ENCODE measurements around the gene ASTN2. TPM values are rescaled to one million over a fixed set of nuclear protein-coding genes. Genes with fewer than 3 reads are reported as not detected.

ASTN2 gene
- total RNA-seq, 1 donor: 5.6 TPM

DNA sequence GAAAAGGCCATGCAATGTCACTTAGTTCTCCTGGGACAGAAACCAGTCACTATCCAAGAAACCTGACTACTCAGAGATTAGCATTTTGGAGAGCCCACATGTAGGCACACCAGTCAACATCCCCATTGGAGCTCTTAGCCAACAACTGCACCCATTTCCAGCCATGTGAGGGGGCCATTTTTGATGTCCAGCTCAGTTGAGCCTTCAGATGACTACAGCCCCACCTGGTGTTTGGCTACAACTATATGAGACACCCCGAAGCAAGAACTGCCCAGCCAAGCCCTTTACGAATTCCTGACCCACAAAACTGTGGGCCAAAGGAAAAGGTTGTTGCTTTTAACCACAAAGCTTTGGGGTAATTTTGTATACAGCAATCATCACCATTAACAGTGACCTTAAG is 300.1 kb downstream of the ASTN2 start:
- no peak for DNase-seq (ENCODE audit: low read depth)
- TF ChIP-seq, protein P1, sequence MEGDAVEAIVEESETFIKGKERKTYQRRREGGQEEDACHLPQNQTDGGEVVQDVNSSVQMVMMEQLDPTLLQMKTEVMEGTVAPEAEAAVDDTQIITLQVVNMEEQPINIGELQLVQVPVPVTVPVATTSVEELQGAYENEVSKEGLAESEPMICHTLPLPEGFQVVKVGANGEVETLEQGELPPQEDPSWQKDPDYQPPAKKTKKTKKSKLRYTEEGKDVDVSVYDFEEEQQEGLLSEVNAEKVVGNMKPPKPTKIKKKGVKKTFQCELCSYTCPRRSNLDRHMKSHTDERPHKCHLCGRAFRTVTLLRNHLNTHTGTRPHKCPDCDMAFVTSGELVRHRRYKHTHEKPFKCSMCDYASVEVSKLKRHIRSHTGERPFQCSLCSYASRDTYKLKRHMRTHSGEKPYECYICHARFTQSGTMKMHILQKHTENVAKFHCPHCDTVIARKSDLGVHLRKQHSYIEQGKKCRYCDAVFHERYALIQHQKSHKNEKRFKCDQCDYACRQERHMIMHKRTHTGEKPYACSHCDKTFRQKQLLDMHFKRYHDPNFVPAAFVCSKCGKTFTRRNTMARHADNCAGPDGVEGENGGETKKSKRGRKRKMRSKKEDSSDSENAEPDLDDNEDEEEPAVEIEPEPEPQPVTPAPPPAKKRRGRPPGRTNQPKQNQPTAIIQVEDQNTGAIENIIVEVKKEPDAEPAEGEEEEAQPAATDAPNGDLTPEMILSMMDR (IDR thresholded peaks at IDR 0.05; ENCODE audit: insufficient read depth, low read length): no peak

DNA sequence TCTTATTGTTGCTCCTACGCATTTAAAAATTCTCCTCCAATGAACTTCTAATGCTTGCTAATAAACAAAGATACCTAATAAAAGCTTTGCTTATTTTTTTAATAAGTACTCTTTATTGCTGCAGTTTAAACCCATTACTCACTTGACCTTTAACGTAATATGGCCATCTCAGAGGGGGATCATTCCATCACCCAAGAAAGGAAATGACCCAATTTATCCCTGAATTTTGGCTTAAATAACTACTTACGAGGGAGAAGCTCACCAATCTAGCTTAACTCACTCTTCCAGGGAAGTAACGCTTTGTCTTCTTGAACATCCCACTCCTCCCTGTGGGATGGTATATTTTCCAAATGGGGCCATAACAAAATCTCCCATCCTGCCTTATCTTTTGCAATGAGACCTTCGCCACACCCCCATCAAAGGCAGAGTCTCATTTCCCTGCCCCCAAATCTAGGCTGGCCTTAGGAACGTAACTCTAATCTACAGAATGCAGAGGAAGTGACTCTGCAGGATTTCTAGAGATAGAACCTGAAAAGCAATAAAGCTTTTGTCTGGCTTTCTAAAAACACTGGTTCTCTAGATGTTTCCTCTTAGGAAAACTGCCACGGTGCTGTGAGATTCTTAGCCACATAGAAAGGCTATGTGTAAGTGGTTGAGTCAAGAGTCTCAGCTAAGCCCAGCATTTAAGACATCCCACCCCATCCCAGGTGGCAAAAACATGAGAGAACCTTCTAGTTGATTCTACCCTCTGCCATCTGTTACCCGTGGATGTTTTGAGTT is 310.0 kb downstream of the ASTN2 start:
- no peak for DNase-seq (ENCODE audit: low read depth)
- TF ChIP-seq, protein P1 (IDR thresholded peaks at IDR 0.05; ENCODE audit: insufficient read depth, low read length): no peak
- no peak overlapping the region for H3K4me3 ChIP-seq (ENCODE audit: low read depth, low read length)

More for the DNA sequence above, 300.1 kb downstream of the ASTN2 start:
- H3K4me3 ChIP-seq (ENCODE audit: low read depth, low read length): no peak overlapping the region

DNA sequence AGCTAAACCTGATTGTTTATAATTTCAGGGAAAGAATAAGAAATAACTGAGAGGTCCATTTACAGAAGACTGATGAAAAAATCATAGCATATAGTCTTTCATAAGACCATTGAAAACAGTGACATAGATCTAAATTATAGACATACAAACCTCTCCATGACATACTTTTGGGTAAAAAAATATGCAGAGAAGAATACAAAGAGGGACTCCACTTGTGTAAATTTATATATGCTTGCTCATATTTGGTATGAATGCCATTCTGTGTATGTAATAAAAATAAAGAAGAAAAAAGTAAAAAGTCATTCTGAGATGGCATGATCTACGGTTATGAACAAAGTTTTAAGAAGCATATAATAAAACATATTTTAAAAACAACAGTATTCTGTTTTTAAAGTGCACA is 310.7 kb downstream of the ASTN2 start:
- TF ChIP-seq, protein P1 (IDR thresholded peaks at IDR 0.05; ENCODE audit: insufficient read depth, low read length): no peak
- H3K4me3 ChIP-seq (ENCODE audit: low read depth, low read length): no peak overlapping the region
- no peak for DNase-seq (ENCODE audit: low read depth)

DNA sequence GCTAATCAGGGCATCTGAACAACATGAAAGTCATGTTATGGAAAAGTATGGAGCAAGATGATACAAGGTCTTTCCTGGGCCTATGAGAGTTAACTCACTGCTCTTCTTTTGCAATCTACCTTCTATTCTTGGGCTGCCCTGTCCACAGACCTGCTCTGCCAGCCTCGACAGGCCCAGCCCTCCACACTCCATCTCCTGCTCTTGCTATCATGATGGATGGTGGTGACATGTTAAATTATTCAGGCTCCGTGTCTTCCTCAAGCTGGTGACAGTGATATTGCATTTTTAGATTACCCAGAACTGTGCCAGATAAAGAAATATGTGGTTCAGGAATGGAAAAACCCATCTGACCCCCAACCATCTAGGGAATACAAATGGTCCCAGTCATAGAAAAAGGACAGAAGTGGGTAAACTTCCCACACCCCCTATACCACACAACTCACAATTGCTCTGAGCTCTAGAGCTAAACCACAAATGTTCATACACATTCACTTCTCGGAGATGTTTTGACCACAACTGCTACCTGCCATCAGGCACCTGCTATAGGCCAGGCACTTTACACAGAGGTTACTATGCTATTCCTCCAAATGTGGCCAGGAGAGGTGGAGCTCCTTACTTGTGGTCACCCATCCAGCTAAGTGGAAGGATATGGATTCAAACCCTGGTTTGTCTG is 311.3 kb downstream of the ASTN2 start:
- TF ChIP-seq, protein P1 (IDR thresholded peaks at IDR 0.05; ENCODE audit: insufficient read depth, low read length): no peak
- no peak for DNase-seq (ENCODE audit: low read depth)
- no peak overlapping the region for H3K4me3 ChIP-seq (ENCODE audit: low read depth, low read length)

DNA sequence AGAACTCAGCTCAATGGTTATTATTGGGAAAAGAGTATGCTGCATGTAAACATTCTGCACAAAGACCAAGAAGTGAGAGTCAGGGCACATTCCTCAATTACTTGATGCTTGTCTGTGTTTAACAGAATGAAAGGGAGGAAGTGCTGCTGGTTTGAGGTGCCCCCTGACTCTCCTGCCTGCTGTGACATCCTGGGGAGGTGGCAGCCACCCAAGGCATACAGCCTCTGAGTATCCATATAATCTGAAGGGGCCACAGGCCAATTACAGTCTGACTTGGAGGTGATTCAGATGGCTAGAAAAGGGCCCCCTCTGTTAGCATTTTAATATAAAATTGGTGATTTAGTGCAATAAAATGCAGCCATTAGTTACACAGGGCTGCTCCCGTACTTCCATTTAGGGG is 313.8 kb downstream of the ASTN2 start:
- TF ChIP-seq, protein P1 (IDR thresholded peaks at IDR 0.05; ENCODE audit: insufficient read depth, low read length): no peak
- DNase-seq (ENCODE audit: low read depth): no peak
- H3K4me3 ChIP-seq (ENCODE audit: low read depth, low read length): no peak overlapping the region

DNA sequence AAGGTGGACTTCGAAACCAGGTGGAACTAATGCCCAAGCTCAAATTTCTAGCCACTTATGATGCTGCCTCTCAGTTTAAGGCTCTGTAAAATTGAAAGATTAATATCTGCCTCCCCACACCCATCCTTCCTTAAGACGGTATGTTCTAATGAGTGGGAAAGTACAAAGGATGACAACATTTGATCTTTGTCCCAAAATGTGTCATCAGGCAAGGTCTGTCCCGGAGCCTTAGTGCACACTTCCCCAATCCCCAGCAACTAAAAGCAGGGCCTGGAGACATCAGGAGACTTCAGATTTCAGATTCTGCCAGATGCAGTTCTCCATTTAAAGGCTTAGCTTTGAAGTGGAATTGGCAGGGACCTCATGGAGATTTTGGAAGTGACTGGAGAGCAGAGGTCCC is 316.5 kb downstream of the ASTN2 start:
- DNase-seq (ENCODE audit: low read depth): no peak
- no peak overlapping the region for H3K4me3 ChIP-seq (ENCODE audit: low read depth, low read length)
- TF ChIP-seq, protein P1 (IDR thresholded peaks at IDR 0.05; ENCODE audit: insufficient read depth, low read length): no peak

All from fibroblast of the aortic adventitia (primary cell).